HEK293T (cell line): ENCODE results near the gene NEB.

ENCODE experiments used
- BHLHE40 ChIP-seq: fragments of 450-650 bp; IDR thresholded peaks from 2 replicates; pipeline ENCODE4 v1.6.1; 2016; ENCODE audit warnings: mild to moderate bottlenecking, moderate library complexity, borderline replicate concordance
- FOXK2 ChIP-seq: fragments of 450-650 bp; IDR thresholded peaks from 2 replicates; pipeline ENCODE4 v1.6.1; 2016; ENCODE audit warnings: mild to moderate bottlenecking
- FOXM1 ChIP-seq: fragments of 450-650 bp; IDR thresholded peaks from 2 replicates; pipeline ENCODE4 v1.6.1; 2017; ENCODE audit warnings: mild to moderate bottlenecking, borderline replicate concordance
- L3MBTL2 ChIP-seq: fragments of 450-650 bp; conservative IDR thresholded peaks from 2 replicates; pipeline ENCODE4 v1.6.1; 2016; ENCODE audit warnings: mild to moderate bottlenecking
- SP1 ChIP-seq: fragments of 450-650 bp; IDR thresholded peaks from 2 replicates; pipeline ENCODE4 v1.6.1; 2017
- SUZ12 ChIP-seq: fragments of 450-650 bp; IDR thresholded peaks from 2 replicates; pipeline ENCODE4 v1.6.1; 2016; ENCODE audit warnings: mild to moderate bottlenecking
- TF ChIP-seq, protein P1 (sequence below): fragments of 450-650 bp; IDR thresholded peaks from 2 replicates; pipeline ENCODE4 v1.6.1; 2016

DNA sequence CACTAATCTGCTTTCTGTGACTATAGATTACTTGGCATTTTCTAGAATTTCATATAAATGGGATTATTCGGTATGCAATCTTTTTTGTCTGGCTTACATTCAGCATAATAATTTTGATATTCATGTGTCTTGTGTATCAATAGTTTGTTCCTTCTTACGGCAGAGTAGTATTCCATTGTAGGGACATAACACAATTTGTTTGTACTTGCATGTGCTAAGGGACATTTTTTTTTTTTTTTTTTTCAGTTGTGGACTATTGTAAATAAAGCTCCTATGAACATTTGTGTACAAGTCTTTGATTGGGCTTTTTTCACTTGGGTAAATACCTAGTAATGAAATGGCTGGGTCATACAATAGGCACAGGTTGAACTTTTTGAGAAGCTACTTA is 48.9 kb upstream of the NEB start:
- TF ChIP-seq BHLHE40 (no peak), FOXM1 (no peak), SP1 (no peak), SUZ12 (no peak), L3MBTL2 (no peak), FOXK2 (no peak)
- TF ChIP-seq, protein P1, sequence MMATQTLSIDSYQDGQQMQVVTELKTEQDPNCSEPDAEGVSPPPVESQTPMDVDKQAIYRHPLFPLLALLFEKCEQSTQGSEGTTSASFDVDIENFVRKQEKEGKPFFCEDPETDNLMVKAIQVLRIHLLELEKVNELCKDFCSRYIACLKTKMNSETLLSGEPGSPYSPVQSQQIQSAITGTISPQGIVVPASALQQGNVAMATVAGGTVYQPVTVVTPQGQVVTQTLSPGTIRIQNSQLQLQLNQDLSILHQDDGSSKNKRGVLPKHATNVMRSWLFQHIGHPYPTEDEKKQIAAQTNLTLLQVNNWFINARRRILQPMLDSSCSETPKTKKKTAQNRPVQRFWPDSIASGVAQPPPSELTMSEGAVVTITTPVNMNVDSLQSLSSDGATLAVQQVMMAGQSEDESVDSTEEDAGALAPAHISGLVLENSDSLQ = no peak
